Left colon (tissue), 2 donors: ENCODE measurements around the gene PRMT3. TPM values are rescaled to one million over a fixed set of nuclear protein-coding genes. Genes with fewer than 3 reads are reported as not detected.
"Not testable (repeated sequence)": the region's sequence is repeated elsewhere in the genome, so short reads cannot be mapped to it uniquely, and the experiment has no call there.

ENCODE experiments used
- ATAC-seq: fragments of 200-7000 bp; cut with Tn5 transposase; one replicate; pipeline ENCODE4 v1.9.1; 2020; ENCODE audit warnings: mild to moderate bottlenecking, moderate library complexity
- DNase-seq, 2 donors: peaks; one replicate each; pipeline ENCODE4 v3.0.0-alpha.2; 2020
- intact Hi-C, 2 donors: fragments of 100-400 bp; cut with DNase I in 1 of 2; cut with micrococcal nuclease in 1 of 2; formaldehyde crosslinking; loops; one replicate each; pipeline versions ENCODE4 v1.11.2 to v1.14.0; 2022; cut with DNase I, micrococcal nuclease
- total RNA-seq, 2 donors: library from RNA; stranded (reverse); fragmentation: NEBNext Ultra II Directional; extraction: Animal tissue kit (Norgen Biotek cat#: 25700); gene quantifications; one replicate each; pipeline ENCODE4 v1.2.1, GENCODE V29; 2021
- donor health status: DM: no; HTN: no; CAD: no.
- donor health status: DM: yes; HTN: yes; CAD: no.

The PRMT3 gene
- total RNA-seq, 2 donors from 2014 or later: 9.4 to 11.1 TPM

GRCh38 chr11:20484416-20484815 is 96.9 kb downstream of the PRMT3 start:
- intact Hi-C loops, DNase-seq, ATAC-seq: not testable (repeated sequence)

- intact Hi-C loops: no loop called here
- no peak for DNase-seq
- ATAC-seq: no peak
Measured at GRCh38 chr11:20488352-20488751, 100.8 kb downstream of the PRMT3 start.

GRCh38 chr11:20489948-20490347 is 102.4 kb downstream of the PRMT3 start:
- DNase-seq (no peak), ATAC-seq (no peak)
- intact Hi-C loops: no loop called here

- ATAC-seq: no peak
- intact Hi-C loops: no loop called here
- DNase-seq: no peak
Measured at GRCh38 chr11:20493340-20493739, 105.8 kb downstream of the PRMT3 start.

- DNase-seq (no peak), ATAC-seq (no peak)
- intact Hi-C loops: no loop called here
Measured at GRCh38 chr11:20497124-20497792, 109.7 kb downstream of the PRMT3 start.

- intact Hi-C loops: no loop called here
- no peak for ATAC-seq
- DNase-seq: no peak
Measured at GRCh38 chr11:20501252-20501651, 113.7 kb downstream of the PRMT3 start.

- DNase-seq: no peak
- intact Hi-C loops: no loop called here
- no peak for ATAC-seq
Measured at GRCh38 chr11:20501971-20502370, 114.5 kb downstream of the PRMT3 start.

GRCh38 chr11:20511982-20512381 is 124.5 kb downstream of the PRMT3 start:
- DNase-seq (no peak), ATAC-seq (no peak)
- intact Hi-C loops: no loop called here

- DNase-seq (no peak), ATAC-seq (no peak)
- intact Hi-C loops: no loop called here
Measured at GRCh38 chr11:20512869-20513268, 125.4 kb downstream of the PRMT3 start.

GRCh38 chr11:20518323-20518834 is 130.9 kb downstream of the PRMT3 start:
- intact Hi-C loops: no loop called here
- no peak for ATAC-seq
- DNase-seq: no peak

GRCh38 chr11:20522536-20522935 is 135.0 kb downstream of the PRMT3 start:
- no peak for ATAC-seq
- no peak for DNase-seq
- intact Hi-C loops: no loop called here

- ATAC-seq: no peak
- intact Hi-C loops: no loop called here
Measured at GRCh38 chr11:20529757-20530156, 142.2 kb downstream of the PRMT3 start.

GRCh38 chr11:20530942-20531703 is 143.6 kb downstream of the PRMT3 start:
- ATAC-seq (no peak), DNase-seq (no peak)
- intact Hi-C loops: no loop called here

More at GRCh38 chr11:20529757-20530156, 142.2 kb downstream of the PRMT3 start:
- DNase-seq: no peak

GRCh38 chr11:20535271-20535881 is 147.9 kb downstream of the PRMT3 start:
- intact Hi-C loops: no loop called here
- no peak for ATAC-seq
- DNase-seq: no peak

GRCh38 chr11:20536365-20536764 is 148.8 kb downstream of the PRMT3 start:
- no peak for DNase-seq
- no peak for ATAC-seq
- intact Hi-C loops: no loop called here

GRCh38 chr11:20536784-20537183 is 149.3 kb downstream of the PRMT3 start:
- ATAC-seq: no peak
- no peak for DNase-seq
- intact Hi-C loops: no loop called here

- DNase-seq (no peak), ATAC-seq (no peak)
- intact Hi-C loops: no loop called here
Measured at GRCh38 chr11:20541503-20541902, 154.0 kb downstream of the PRMT3 start.

GRCh38 chr11:20544603-20545237 is 157.2 kb downstream of the PRMT3 start:
- ATAC-seq: no peak
- no peak for DNase-seq
- intact Hi-C loops: no loop called here

GRCh38 chr11:20547411-20547810 is 159.9 kb downstream of the PRMT3 start:
- no peak for ATAC-seq
- no peak for DNase-seq
- intact Hi-C loops: no loop called here
